PC-3 (cell line): Measurements from ENCODE around the gene SAFB. TPM values are rescaled to one million over a fixed set of nuclear protein-coding genes. Genes with fewer than 3 reads are reported as not detected.

Source experiments
- ATAC-seq: fragments of 200-7000 bp; cut with Tn5 transposase; 2 replicates; pipeline ENCODE4 v1.9.1; 2020; ENCODE audit warnings: mild to moderate bottlenecking, moderate library complexity
- BruUV-seq: library from RNA; stranded (reverse); fragments of 400-500 nt; replicated peaks from 2 replicates; lab custom pipeline; 2021; lab: Mats Ljungman, UMichigan
- CTCF ChIA-PET: fragments of 300-600 bp; sonication (Branson Sonifier 250); formaldehyde crosslinking; loops from one replicate; lab custom pipeline; 2022; ENCODE audit warnings: antibody characterized with exemption; lab: Charles Lee
- POLR2A ChIA-PET: fragments of 300-600 bp; sonication (Branson Sonifier 250); formaldehyde crosslinking; loops from one replicate; lab custom pipeline; 2022; ENCODE audit warnings: antibody characterized with exemption; ENCODE audit not compliant: unreplicated experiment; lab: Charles Lee
- DNase-seq: peaks from one replicate; pipeline ENCODE4 v3.0.0-alpha.2; 2015
- H2AFZ ChIP-seq: fragments of 300-600 bp; sonication (generic); 2 replicates; pipeline ENCODE4 v1.6.0; 2016; ENCODE audit warnings: antibody characterized with exemption, low read length
- H3F3A ChIP-seq: fragments of 300-600 bp; sonication (generic); one replicate; pipeline ENCODE4 v1.6.0; 2017; ENCODE audit warnings: antibody characterized with exemption, low read length, control low read depth, mild to moderate bottlenecking; ENCODE audit not compliant: unreplicated experiment
- H3K27ac ChIP-seq: fragments of 300-600 bp; sonication (generic); 2 replicates; pipeline ENCODE4 v1.5.1; 2016; ENCODE audit warnings: mild to moderate bottlenecking, low read length
- H3K27me3 ChIP-seq: fragments of 300-600 bp; sonication (generic); 2 replicates; pipeline ENCODE4 v1.6.1; 2016; ENCODE audit warnings: low read length, mixed read lengths
- H3K36me3 ChIP-seq: fragments of 300-600 bp; sonication (generic); 2 replicates; pipeline ENCODE4 v1.6.1; 2016; ENCODE audit warnings: low read depth, mixed run types, low read length, mixed read lengths
- H3K4me1 ChIP-seq: fragments of 300-600 bp; sonication (generic); 2 replicates; pipeline ENCODE4 v1.5.1; 2016; ENCODE audit warnings: low read length; ENCODE audit not compliant: insufficient read depth
- H3K4me2 ChIP-seq: fragments of 300-600 bp; sonication (generic); 2 replicates; pipeline ENCODE4 v1.6.0; 2016; ENCODE audit warnings: low read length
- H3K4me3 ChIP-seq: fragments of 300-600 bp; sonication (generic); 2 replicates; pipeline ENCODE4 v1.5.1; 2016; ENCODE audit warnings: mild to moderate bottlenecking, low read length, mixed read lengths
- H3K79me2 ChIP-seq: fragments of 300-600 bp; sonication (generic); 2 replicates; pipeline ENCODE4 v1.6.1; 2017; ENCODE audit warnings: low read length, mixed read lengths
- H3K9ac ChIP-seq: fragments of 300-600 bp; sonication (generic); 2 replicates; pipeline ENCODE4 v1.6.0; 2016; ENCODE audit warnings: mild to moderate bottlenecking, low read length
- H3K9me2 ChIP-seq: fragments of 300-600 bp; sonication (generic); replicated peaks from 2 replicates; pipeline ENCODE4 v1.6.1; 2016; ENCODE audit warnings: mixed run types, low read length, mixed read lengths
- H3K9me3 ChIP-seq: fragments of 300-600 bp; sonication (generic); 2 replicates; pipeline ENCODE4 v1.6.1; 2016; ENCODE audit warnings: low read length, mixed read lengths
- H4K20me1 ChIP-seq: fragments of 300-600 bp; sonication (generic); 2 replicates; pipeline ENCODE4 v1.6.1; 2016; ENCODE audit warnings: low read length, mixed read lengths
- CTCF ChIP-seq: fragments of 300-600 bp; sonication (generic); conservative IDR thresholded peaks from 2 replicates; pipeline ENCODE4 v1.5.1; 2017; ENCODE audit warnings: antibody characterized with exemption, low read depth, mild to moderate bottlenecking, low read length
- EZH2 ChIP-seq: fragments of 300-600 bp; sonication (generic); IDR thresholded peaks from one replicate; pipeline ENCODE4 v1.6.1; 2017; ENCODE audit warnings: antibody characterized with exemption, mild to moderate bottlenecking, low read length; ENCODE audit not compliant: unreplicated experiment
- EZH2phosphoT487 ChIP-seq: fragments of 300-600 bp; sonication (generic); IDR thresholded peaks from 2 replicates; pipeline ENCODE4 v1.6.1; 2018; ENCODE audit warnings: mild to moderate bottlenecking, antibody characterized with exemption, low read length, borderline replicate concordance
- intact Hi-C: fragments of 100-400 bp; cut with micrococcal nuclease; formaldehyde crosslinking; loops from 2 replicates; pipeline ENCODE4 v1.9.0; 2023
- total RNA-seq: library from RNA; depleted of rRNA; stranded (reverse); fragments of >200 nt; gene quantifications from 2 replicates; pipeline ENCODE4 v1.2.3, GENCODE V29; 2014

Gene SAFB
- total RNA-seq, 1 experiment from 2014 or later, result 94.9 TPM

- no peaks in the 10 kb centered on the region for H3K27me3 ChIP-seq
- no TSS peak for BruUV-seq
- H3K9me2 ChIP-seq, result no peaks in the 10 kb centered on the region
- H3K4me1 ChIP-seq, result no peaks in the 10 kb centered on the region
- H3K36me3 ChIP-seq, result peaks cover 71% of the 10 kb centered on the region
- ChIA-PET CTCF (no interaction called here), POLR2A (no interaction called here)
- ATAC-seq (no peak), DNase-seq (no peak)
- peaks cover 96% of the 10 kb centered on the region for H3K79me2 ChIP-seq
- intact Hi-C loops, result no loop called here
- H2AFZ ChIP-seq, result no peak overlapping the region
- no peaks in the 10 kb centered on the region for H3K9me3 ChIP-seq
- H4K20me1 ChIP-seq, result peaks cover 55% of the 10 kb centered on the region
- no peaks in the 10 kb centered on the region for H3F3A ChIP-seq
- no peak overlapping the region for H3K4me3 ChIP-seq
- H3K9ac ChIP-seq, result no peak overlapping the region
- TF ChIP-seq CTCF, result no peak
- TF ChIP-seq EZH2phosphoT487, result no peak
- H3K4me2 ChIP-seq, result no peak overlapping the region
- H3K27ac ChIP-seq, result no peak overlapping the region
Measured at GRCh38 chr19:5643060-5643459, 20.2 kb downstream of the SAFB start.

- H3K4me1 ChIP-seq, result no peaks in the 10 kb centered on the region
- H4K20me1 ChIP-seq, result peaks cover 51% of the 10 kb centered on the region
- ChIA-PET CTCF (no interaction called here), POLR2A (no interaction called here)
- TF ChIP-seq EZH2, result no peak
- TF ChIP-seq EZH2phosphoT487, result no peak
- H2AFZ ChIP-seq, result no peak overlapping the region
- ATAC-seq, result no peak
- no peak overlapping the region for H3K9ac ChIP-seq
- no TSS peak for BruUV-seq
- intact Hi-C loops, result no loop called here
- no peaks in the 10 kb centered on the region for H3K27me3 ChIP-seq
- no peak overlapping the region for H3K4me2 ChIP-seq
- H3F3A ChIP-seq, result no peaks in the 10 kb centered on the region
- H3K36me3 ChIP-seq, result peaks cover 74% of the 10 kb centered on the region
- no peak overlapping the region for H3K27ac ChIP-seq
- H3K4me3 ChIP-seq, result no peak overlapping the region
- peaks cover 86% of the 10 kb centered on the region for H3K79me2 ChIP-seq
- no peaks in the 10 kb centered on the region for H3K9me2 ChIP-seq
- no peaks in the 10 kb centered on the region for H3K9me3 ChIP-seq
- DNase-seq, result no peak
Measured at GRCh38 chr19:5644037-5644436, 21.2 kb downstream of the SAFB start.

- ChIA-PET POLR2A (no interaction called here), CTCF (no interaction called here)
- no peak for TF ChIP-seq CTCF
- no peak for TF ChIP-seq EZH2
- Histone ChIP-seq H4K20me1 (peaks cover 49% of the 10 kb centered on the region), H3K27ac (no peak overlapping the region), H3K4me3 (no peak overlapping the region), H3K36me3 (peaks cover 82% of the 10 kb centered on the region), H3K9me3 (no peaks in the 10 kb centered on the region), H3K4me2 (no peak overlapping the region), H3F3A (no peaks in the 10 kb centered on the region), H3K4me1 (no peaks in the 10 kb centered on the region), H3K9me2 (no peaks in the 10 kb centered on the region), H2AFZ (no peak overlapping the region), H3K9ac (no peak overlapping the region), H3K27me3 (no peaks in the 10 kb centered on the region), H3K79me2 (peaks cover 73% of the 10 kb centered on the region)
- BruUV-seq, result no TSS peak
- DNase-seq, result no peak
- intact Hi-C loops, result no loop called here
- no peak for ATAC-seq
Measured at GRCh38 chr19:5645409-5645808, 22.5 kb downstream of the SAFB start.
